Epithelial cell of proximal tubule (primary cell): Measurements from ENCODE around the gene SOBP. TPM values are rescaled to one million over a fixed set of nuclear protein-coding genes. Genes with fewer than 3 reads are reported as not detected.

ENCODE experiments used
- DNase-seq: peaks from one replicate; pipeline ENCODE4 v3.0.0-alpha.2; 2011; ENCODE audit warnings: low read depth
- H3K4me3 ChIP-seq: 2 replicates; pipeline ENCODE4 v1.5.1; 2011; ENCODE audit warnings: low read depth, mild to moderate bottlenecking, low read length
- CTCF ChIP-seq: conservative IDR thresholded peaks from 2 replicates; pipeline ENCODE4 v1.5.1; 2012; ENCODE audit warnings: low read depth, mild to moderate bottlenecking, low read length
- total RNA-seq: library from RNA; depleted of rRNA; stranded (reverse); fragments of >200 nt; gene quantifications from 2 replicates; pipeline ENCODE4 v1.2.3, GENCODE V29; 2015

SOBP gene
- total RNA-seq, 1 donor from 2014 or later: 2.5 TPM

DNA sequence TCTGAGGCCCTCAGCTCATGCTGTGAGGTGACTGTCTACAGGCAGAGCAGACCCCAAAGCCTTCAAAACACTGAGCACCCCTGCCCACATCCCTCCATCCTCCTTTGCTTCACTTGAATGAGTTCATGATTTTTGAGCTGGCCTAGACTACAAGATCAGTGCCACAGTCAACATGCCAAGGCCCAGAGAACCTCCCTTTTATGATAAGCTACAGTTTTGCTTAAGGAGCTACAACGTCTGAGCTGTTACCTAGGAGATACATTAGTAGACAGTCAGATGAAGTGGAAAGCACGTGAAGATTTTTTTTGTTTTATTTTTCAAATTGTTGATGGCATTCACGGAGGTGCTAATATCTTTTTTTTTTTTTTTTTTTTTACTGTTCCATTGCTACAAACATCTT lies 139.0 kb downstream of the SOBP start:
- DNase-seq: no peak
- TF ChIP-seq CTCF: no peak
- no peak overlapping the region for H3K4me3 ChIP-seq

GRCh38 chr6:107629548-107630129 lies 139.7 kb downstream of the SOBP start:
- TF ChIP-seq CTCF: no peak
- no peak for DNase-seq
- H3K4me3 ChIP-seq: no peak overlapping the region

- TF ChIP-seq CTCF: no peak
- DNase-seq: no peak
- no peak overlapping the region for H3K4me3 ChIP-seq
Observed at GRCh38 chr6:107630348-107630977, 140.5 kb downstream of the SOBP start.

DNA sequence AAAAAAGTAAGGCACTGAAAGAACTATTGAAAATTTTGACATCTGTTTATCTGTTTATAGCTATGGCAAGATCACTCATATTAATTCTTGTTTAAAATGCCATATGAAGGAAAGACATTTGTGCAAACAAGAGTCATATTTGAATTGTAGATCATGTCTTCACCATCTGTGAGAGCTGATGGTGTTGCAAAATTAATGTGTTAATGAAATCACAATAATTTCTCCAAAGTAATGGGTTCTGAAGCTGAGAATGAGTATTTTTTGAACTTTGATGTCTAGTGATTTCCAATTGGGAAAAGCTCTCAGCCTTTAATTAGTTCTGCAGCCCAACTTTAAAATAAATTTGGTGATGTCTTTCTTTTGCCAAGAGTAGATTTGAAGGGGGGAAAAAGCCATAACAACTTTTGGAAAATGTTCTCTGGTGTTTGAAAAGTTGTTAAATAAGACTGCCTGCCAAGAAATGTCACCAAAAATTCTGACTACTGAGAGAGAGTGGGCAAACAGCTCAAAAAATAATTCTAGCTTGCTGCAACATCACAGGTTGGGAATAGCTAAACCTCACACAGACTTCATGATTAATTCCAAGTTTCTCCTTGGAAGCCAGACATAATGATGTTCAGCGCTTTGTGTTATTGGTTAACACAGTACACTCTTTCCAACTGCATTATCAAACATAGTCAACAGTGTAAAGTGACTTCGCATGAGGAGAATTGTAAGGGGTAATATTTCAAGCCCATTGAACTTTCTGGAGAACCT lies 142.6 kb downstream of the SOBP start:
- DNase-seq: no peak
- H3K4me3 ChIP-seq: no peak overlapping the region
- no peak for TF ChIP-seq CTCF

DNA sequence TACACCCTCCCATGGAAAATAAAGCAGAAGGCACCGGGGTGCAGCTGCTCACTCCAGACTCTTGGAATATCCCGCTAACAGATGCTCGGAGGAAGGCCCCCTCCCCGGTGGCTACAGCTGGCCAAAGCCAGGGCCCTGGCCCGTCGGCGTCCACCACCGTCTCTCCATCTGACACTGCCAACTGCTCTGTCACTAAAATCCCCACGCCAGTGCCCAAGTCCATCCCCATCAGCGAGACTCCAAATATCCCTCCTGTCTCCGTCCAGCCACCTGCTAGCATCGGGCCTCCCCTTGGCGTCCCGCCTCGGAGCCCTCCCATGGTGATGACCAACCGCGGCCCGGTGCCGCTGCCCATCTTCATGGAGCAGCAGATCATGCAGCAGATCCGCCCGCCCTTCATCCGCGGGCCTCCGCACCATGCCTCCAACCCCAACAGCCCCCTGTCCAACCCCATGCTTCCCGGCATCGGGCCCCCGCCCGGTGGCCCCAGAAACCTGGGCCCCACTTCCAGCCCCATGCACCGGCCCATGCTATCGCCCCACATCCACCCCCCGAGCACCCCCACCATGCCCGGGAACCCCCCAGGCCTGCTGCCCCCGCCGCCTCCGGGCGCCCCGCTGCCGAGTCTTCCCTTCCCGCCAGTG lies 143.9 kb downstream of the SOBP start:
- H3K4me3 ChIP-seq: no peak overlapping the region
- no peak for DNase-seq
- TF ChIP-seq CTCF: no peak

GRCh38 chr6:107634324-107635056 lies 144.6 kb downstream of the SOBP start:
- no peak overlapping the region for H3K4me3 ChIP-seq
- DNase-seq: no peak
- no peak for TF ChIP-seq CTCF
